H54 (cell line): Measurements from ENCODE around the gene DHX40.

ENCODE experiments used
- DNase-seq: peaks from one replicate; pipeline ENCODE4 v3.0.0; 2011; ENCODE audit warnings: low spot score, mixed read lengths; ENCODE audit not compliant: insufficient read length
- FAIRE-seq: peaks from 3 replicates; lab custom pipeline; 2011; peaks lifted over from hg19 to GRCh38; lab: Jason Lieb, UNC
- POLR2A ChIP-seq: IDR thresholded peaks from 2 replicates; pipeline ENCODE4 v1.6.1; 2011; ENCODE audit warnings: low read depth, mild to moderate bottlenecking, low read length

DHX40 gene

DNA sequence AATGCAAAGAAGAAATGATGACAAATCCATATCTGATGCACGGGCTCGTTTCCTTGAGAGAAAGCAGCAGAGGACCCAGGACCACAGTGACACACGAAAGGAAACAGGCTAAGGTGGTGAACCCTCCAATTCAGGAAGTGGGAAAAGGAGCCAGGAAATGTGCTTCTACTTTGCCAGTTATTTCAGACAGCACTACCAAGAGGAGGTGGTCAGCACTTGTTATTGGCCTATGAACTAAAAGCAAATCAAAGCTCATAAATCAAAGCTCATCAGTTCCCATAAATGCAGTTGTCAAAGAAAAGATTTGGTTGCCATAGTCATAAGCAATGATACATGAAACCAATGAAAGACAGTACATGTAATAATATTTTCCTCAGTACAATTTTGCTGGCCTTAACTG is 41.7 kb downstream of the DHX40 start:
- DNase-seq (no peak), FAIRE-seq (no peak)
- TF ChIP-seq POLR2A = no peak

DNA sequence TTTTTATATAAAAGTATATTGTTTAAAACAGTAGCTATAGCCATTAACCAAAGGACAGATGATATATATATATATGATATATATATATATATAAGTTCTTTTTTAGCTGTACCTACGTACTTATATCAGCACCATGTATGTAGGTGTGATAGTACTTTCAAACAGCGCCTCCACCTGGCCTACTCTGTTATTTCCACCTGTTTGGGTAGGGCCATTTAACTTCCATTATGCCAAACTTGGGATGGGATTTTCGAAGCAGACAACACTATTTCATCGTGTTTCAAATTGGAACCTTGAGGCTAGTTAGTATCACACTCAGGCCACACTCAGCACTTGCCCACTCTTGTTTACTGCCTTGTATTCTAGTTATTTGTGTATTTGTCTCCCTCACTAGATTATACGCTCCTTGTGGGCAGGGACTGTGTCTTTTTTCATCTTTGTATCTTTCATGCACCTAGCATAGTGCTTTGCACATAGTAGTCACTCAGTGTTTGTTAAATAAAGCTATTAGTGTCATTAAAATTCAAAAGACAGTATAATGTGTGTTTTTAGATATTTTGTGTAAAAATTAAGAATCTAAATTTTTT is 42.5 kb downstream of the DHX40 start:
- TF ChIP-seq POLR2A = no peak
- DNase-seq (no peak), FAIRE-seq (peak; percentile 85)

DNA sequence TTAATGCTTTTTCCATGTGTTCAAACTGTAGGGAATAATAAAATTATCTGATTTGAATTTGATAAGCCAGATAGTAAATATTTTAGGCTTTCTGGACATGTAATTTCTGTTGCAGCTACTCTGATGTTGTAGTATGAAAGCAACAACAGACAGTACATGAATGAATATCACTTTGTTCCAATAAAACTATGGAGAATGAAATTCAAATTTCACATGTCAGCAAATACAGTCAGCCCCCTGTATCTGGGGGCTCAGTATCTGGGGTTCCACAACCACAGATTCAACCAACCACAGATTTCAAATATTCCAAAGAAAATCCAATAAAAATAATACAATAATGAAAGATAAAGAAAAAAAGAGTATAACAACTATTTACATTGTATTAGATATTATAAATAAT is 46.1 kb downstream of the DHX40 start:
- no peak for DNase-seq
- FAIRE-seq = peak; percentile 50
- TF ChIP-seq POLR2A = no peak

- DNase-seq (no peak), FAIRE-seq (no peak)
- TF ChIP-seq POLR2A = no peak
Measured at GRCh38 chr17:59616253-59616920, 51.0 kb downstream of the DHX40 start.

DNA sequence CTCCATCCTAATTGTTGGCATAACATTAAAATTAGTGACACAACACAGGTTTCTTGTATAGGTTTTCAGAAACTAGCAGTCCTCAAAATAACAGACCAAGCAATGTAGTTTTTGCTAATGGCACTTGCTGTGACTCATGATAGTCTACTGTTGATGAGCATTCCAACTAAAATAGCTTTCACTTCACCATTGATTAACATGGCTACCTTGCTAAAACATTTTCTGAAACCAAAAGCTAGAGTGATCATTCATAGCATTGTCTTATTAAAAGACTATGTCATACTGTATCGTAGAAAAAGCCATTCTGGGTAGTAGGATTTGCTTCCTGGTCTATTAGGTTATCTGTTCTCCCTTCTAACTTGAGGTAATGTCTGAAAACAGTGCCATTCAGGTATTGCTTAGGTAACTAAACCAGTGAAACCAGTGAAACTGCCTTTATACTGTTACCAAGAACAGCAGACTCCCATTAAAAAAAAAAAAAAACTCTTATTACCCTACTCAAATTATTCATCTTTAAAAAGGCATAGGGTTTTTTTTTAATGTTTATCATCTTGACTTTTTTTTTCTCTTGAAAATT is 51.8 kb downstream of the DHX40 start:
- FAIRE-seq (peak; percentile 85), DNase-seq (no peak)
- no peak for TF ChIP-seq POLR2A

DNA sequence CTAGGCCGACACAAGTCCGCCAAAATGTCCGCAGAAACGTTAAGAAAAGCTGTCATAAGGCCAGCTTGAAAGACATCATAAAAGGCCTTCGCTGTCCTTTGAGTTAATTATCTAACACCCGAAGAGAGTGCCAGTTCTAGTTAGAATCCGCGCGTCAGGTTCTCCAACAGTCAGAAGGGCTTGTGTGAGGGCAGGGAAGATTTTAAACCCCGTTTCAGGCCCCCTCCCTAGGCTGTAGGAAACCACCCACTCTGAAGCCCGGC is 53.6 kb downstream of the DHX40 start:
- DNase-seq (no peak), FAIRE-seq (no peak)
- no peak for TF ChIP-seq POLR2A

- DNase-seq (peak; percentile 86), FAIRE-seq (peak; percentile 94)
- peak; percentile 86 for TF ChIP-seq POLR2A
Measured at GRCh38 chr17:59619298-59620063, 54.1 kb downstream of the DHX40 start, which contains the start of gene CLTC. CLTC (plus strand) TSS chr17:59619895; CDS start chr17:59620132, 237 bp downstream.

- DNase-seq = no peak
Measured at GRCh38 chr17:59620064-59620359, 54.6 kb downstream of the DHX40 start.

DNA sequence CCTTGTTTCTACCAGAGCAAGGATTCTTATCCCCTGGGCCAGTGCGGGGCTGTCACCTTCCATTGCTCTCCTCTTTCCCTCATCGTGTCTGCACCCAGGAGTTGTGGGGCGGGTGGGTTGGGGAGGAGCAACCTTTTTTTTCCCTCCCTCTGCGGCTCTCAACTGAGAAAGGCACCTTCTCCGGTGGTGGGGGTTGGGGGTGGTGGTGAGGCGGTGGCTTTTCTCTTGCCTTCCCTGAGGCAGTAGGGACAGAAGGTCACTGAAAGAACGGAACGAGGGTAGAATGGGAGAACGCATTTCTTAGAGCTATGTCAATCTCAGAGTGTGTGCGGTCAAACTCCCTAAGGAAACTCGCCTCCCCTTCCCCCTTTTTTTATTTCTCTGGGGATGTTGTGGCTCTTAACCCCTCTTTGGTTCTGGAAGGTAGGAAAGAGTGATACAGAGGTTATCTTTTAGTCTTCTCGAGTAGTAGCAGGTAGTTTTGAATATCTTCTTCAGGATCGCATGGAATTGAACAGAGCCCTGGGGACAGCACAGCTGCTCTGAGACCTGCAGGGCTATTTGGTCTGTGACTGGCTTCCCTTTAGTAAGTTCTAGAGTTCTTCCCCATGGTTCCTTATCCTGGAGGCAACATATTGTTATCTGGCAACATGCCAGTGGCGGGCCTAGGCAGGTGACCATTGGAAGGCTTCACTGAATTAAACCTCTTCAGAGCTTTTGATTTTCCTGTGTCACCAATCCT is 55.3 kb downstream of the DHX40 start:
- DNase-seq = peak; percentile 39
- no peak for FAIRE-seq

More at GRCh38 chr17:59620064-59620359, 54.6 kb downstream of the DHX40 start:
- no peak for FAIRE-seq
- no peak for TF ChIP-seq POLR2A

GRCh38 chr17:59621771-59622170 is 56.4 kb downstream of the DHX40 start:
- FAIRE-seq (no peak), DNase-seq (no peak)
- no peak for TF ChIP-seq POLR2A

More for the DNA sequence above, 55.3 kb downstream of the DHX40 start:
- TF ChIP-seq POLR2A = no peak; the same call in 1 of the 2 replicates

GRCh38 chr17:59623151-59623550 is 57.7 kb downstream of the DHX40 start:
- peak; percentile 65 for FAIRE-seq
- DNase-seq = no peak
- TF ChIP-seq POLR2A = no peak

DNA sequence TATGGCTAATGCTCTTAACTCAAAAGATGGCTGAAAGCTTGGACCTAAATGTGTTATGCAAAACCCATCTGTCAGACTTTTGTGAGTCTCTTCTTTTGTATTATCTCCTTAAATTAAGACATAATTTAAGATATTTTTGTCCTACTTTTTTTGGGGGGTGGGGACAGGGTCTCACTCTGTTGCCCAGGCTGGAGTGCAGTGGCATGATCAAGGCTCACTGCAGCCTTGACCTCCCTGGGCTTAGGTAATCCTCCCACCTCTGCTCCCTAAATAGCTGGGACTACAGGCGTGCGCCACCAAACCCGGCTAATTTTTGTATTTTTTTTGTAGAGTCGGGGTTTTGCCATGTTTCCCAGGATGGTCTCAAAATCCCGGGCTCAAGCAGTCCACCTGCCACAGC is 61.3 kb downstream of the DHX40 start:
- TF ChIP-seq POLR2A = no peak
- FAIRE-seq = no peak
- DNase-seq = no peak

DNA sequence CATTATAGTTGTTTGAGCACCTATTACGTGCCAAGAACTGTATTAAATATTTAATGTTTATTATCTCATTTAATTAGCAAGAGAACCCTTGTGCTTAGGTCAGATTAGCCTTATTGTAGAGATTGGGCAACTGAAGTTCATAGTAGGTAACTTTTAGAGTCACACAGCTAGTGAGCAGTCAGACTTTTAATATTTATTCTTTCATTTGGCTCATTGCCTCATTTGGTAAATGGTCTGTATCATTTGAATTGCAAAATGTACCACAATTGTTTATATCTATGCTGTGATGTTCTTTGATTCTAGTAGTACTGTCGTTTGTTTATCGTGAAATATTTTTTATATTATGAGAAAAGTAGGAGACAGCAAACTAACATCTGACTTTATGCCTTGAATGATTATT is 61.9 kb downstream of the DHX40 start:
- FAIRE-seq = no peak
- no peak for DNase-seq
- TF ChIP-seq POLR2A = no peak

GRCh38 chr17:59627770-59628171 is 62.4 kb downstream of the DHX40 start:
- TF ChIP-seq POLR2A = no peak
- FAIRE-seq (peak; percentile 74), DNase-seq (no peak)
